ENCODE results near the gene ASB10. TPM values are rescaled to one million over a fixed set of nuclear protein-coding genes. Genes with fewer than 3 reads are reported as not detected.

Gene ASB10
- total RNA-seq, 1 donor from 2014 or later: not detected

DNA sequence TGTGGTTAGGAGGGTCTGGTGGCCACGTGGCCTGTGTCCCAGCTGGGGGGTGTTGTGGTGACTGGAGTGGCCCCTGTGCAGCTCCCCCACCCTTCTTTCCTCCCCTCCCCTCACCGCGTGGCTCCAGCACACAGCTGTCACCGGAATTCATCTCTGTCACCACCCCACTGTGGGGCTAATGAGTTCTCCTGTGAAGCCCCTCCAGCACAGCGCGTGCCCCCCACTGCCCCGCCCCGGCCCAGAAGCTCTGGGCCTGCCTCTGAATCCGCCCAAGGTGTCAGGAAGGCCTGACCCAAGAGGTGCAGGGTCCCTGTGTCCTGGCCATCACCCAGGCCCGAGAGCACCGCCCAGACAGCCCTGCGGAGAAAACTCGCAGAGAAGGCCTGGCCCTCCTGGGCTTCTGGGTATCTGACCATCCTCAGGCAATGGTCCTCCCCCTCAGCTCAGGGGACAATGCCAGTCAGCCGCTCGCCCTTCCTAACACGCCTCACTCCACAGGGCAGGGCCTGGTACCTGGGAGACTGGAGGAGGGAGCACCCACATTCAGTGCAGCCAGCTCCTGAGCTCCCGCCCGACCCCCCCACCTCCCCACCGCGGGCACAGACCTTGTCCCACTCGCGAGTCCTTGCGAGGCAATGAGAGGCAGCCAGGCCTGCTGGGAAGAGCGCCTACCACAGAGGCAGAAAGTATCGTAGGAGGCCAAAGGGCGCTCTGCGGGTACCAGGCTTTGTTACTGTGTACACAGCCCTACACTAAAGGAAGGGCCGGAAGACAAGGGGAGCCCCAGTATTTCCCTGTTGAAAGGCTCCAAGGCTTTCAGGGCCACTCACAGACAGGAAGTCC, 57.7 kb downstream of the ASB10 start:
- Histone ChIP-seq H3K36me3 (ENCODE audit: control insufficient read depth, insufficient read depth, low read length) (peaks cover 69% of the 10 kb centered on the region), H3K4me3 (ENCODE audit: low read depth, low read length) (no peak overlapping the region), H3K27me3 (ENCODE audit: control insufficient read depth, insufficient read depth, low read length) (no peaks in the 10 kb centered on the region)
- DNase-seq (ENCODE audit: low read depth) (no peak), FAIRE-seq (no peak)
- TF ChIP-seq, protein P1, sequence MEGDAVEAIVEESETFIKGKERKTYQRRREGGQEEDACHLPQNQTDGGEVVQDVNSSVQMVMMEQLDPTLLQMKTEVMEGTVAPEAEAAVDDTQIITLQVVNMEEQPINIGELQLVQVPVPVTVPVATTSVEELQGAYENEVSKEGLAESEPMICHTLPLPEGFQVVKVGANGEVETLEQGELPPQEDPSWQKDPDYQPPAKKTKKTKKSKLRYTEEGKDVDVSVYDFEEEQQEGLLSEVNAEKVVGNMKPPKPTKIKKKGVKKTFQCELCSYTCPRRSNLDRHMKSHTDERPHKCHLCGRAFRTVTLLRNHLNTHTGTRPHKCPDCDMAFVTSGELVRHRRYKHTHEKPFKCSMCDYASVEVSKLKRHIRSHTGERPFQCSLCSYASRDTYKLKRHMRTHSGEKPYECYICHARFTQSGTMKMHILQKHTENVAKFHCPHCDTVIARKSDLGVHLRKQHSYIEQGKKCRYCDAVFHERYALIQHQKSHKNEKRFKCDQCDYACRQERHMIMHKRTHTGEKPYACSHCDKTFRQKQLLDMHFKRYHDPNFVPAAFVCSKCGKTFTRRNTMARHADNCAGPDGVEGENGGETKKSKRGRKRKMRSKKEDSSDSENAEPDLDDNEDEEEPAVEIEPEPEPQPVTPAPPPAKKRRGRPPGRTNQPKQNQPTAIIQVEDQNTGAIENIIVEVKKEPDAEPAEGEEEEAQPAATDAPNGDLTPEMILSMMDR (IDR thresholded peaks at IDR 0.05; ENCODE audit: insufficient read depth, low read length, severe bottlenecking): no peak

- H3K36me3 ChIP-seq (ENCODE audit: control insufficient read depth, insufficient read depth, low read length): peaks cover 68% of the 10 kb centered on the region
- FAIRE-seq (no peak), DNase-seq (ENCODE audit: low read depth) (no peak)
- TF ChIP-seq, protein P1 (IDR thresholded peaks at IDR 0.05; ENCODE audit: insufficient read depth, low read length, severe bottlenecking): no peak
- no peak overlapping the region for H3K4me3 ChIP-seq (ENCODE audit: low read depth, low read length)
- H3K27me3 ChIP-seq (ENCODE audit: control insufficient read depth, insufficient read depth, low read length): no peaks in the 10 kb centered on the region
Observed at GRCh38 chr7:151128716-151129115, 58.3 kb downstream of the ASB10 start.

GRCh38 chr7:151128144-151128543, 58.9 kb downstream of the ASB10 start:
- Histone ChIP-seq H3K36me3 (ENCODE audit: control insufficient read depth, insufficient read depth, low read length) (peaks cover 68% of the 10 kb centered on the region), H3K27me3 (ENCODE audit: control insufficient read depth, insufficient read depth, low read length) (no peaks in the 10 kb centered on the region), H3K4me3 (ENCODE audit: low read depth, low read length) (no peak overlapping the region)
- TF ChIP-seq, protein P1 (IDR thresholded peaks at IDR 0.05; ENCODE audit: insufficient read depth, low read length, severe bottlenecking): no peak
- no peak for FAIRE-seq
- DNase-seq (ENCODE audit: low read depth): no peak

GRCh38 chr7:151126491-151127137, 60.4 kb downstream of the ASB10 start:
- Histone ChIP-seq H3K4me3 (ENCODE audit: low read depth, low read length) (no peak overlapping the region), H3K36me3 (ENCODE audit: control insufficient read depth, insufficient read depth, low read length) (peaks cover 58% of the 10 kb centered on the region), H3K27me3 (ENCODE audit: control insufficient read depth, insufficient read depth, low read length) (no peaks in the 10 kb centered on the region)
- TF ChIP-seq, protein P1 (IDR thresholded peaks at IDR 0.05; ENCODE audit: insufficient read depth, low read length, severe bottlenecking): no peak
- DNase-seq (ENCODE audit: low read depth): no peak
- no peak for FAIRE-seq

DNA sequence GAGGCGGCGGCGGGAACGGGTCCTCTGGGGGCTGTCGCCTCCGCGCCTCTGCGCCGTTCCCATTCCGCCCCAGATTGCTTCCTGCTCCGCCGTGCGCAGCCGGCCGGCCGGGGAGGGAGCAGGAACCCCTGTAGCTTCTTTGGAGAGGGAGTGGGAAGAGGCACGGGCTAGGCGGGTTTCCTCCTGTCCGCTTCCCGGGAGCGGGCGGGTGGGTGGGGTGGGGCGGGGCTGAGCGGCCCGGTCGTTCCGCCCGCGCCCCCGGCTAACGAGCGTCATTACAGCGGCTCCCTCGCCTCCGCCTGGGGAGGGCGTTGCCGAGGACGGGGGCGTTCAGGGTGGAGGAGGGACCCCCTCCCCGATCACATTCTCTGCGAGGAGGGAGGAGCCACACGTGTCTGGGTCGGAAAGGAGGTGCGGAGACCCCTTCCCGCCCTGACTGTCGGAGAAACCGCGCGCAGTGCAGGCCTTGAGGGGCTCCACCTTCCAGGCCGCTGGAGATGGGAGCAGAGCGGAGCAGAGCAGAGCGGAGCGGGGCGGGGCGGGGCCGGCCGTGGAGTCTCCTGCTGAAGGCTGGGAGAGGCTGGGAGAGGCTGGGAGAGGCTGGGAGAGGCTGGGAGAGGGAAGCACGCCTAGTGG, 61.1 kb downstream of the ASB10 start:
- Histone ChIP-seq H3K4me3 (ENCODE audit: low read depth, low read length) (no peak overlapping the region), H3K27me3 (ENCODE audit: control insufficient read depth, insufficient read depth, low read length) (no peaks in the 10 kb centered on the region), H3K36me3 (ENCODE audit: control insufficient read depth, insufficient read depth, low read length) (peaks cover 61% of the 10 kb centered on the region)
- DNase-seq (ENCODE audit: low read depth): no peak
- no peak for FAIRE-seq
- TF ChIP-seq, protein P1 (IDR thresholded peaks at IDR 0.05; ENCODE audit: insufficient read depth, low read length, severe bottlenecking): no peak

Other genes with a start within 250 kb of the ASB10 start
- under 0.01 and 0.13 TPM in 2 replicates for gene KCNH2, start 208.9 kb downstream of the ASB10 start, total RNA-seq
- under 0.01 TPM in 2 replicates for gene NOS3, start 196.2 kb downstream of the ASB10 start, total RNA-seq
- under 0.01 and 0.26 TPM in 2 replicates for gene ATG9B, start 162.8 kb downstream of the ASB10 start, total RNA-seq
- gene ABCB8, start 158.8 kb downstream of the ASB10 start, total RNA-seq: 20.5 and 22.4 TPM in 2 replicates
- under 0.01 and 0.26 TPM in 2 replicates for gene ASIC3, start 138.7 kb downstream of the ASB10 start, total RNA-seq
- gene CDK5, start 129.4 kb downstream of the ASB10 start, total RNA-seq: 11.6 and 12.4 TPM in 2 replicates
- 33.2 and 38.9 TPM in 2 replicates for gene SLC4A2, start 127.7 kb downstream of the ASB10 start, total RNA-seq
- 51.6 and 65.8 TPM in 2 replicates for gene FASTK, start 106.4 kb downstream of the ASB10 start, total RNA-seq
- 9.0 and 11.6 TPM in 2 replicates for gene TMUB1, start 103.8 kb downstream of the ASB10 start, total RNA-seq
- 52.7 and 61.1 TPM in 2 replicates for gene AGAP3, start 100.8 kb downstream of the ASB10 start, total RNA-seq
- not detected in 2 replicates for gene GBX1, start 19.6 kb downstream of the ASB10 start, total RNA-seq
- not detected in 2 replicates for gene H2BK1, start 23.2 kb upstream of the ASB10 start, total RNA-seq
- 60.9 and 85.8 TPM in 2 replicates for gene ABCF2, start 40.0 kb upstream of the ASB10 start, total RNA-seq
- gene CHPF2, start 45.2 kb upstream of the ASB10 start, total RNA-seq: 23.4 and 25.0 TPM in 2 replicates
- 2.1 and 4.9 TPM in 2 replicates for gene SMARCD3, start 61.4 kb upstream of the ASB10 start, total RNA-seq
- gene NUB1, start 154.6 kb upstream of the ASB10 start, total RNA-seq: 30.0 and 34.0 TPM in 2 replicates
- gene WDR86, start 222.8 kb upstream of the ASB10 start, total RNA-seq: 0.13 and 0.79 TPM in 2 replicates